Glomerular visceral epithelial cell (primary cell): Measurements from ENCODE around the gene CIDEB.

ENCODE experiments used
- DNase-seq: peaks from one replicate; pipeline ENCODE4 v3.0.0-alpha.2; 2016; ENCODE audit errors: extremely low spot score

CIDEB gene

DNA sequence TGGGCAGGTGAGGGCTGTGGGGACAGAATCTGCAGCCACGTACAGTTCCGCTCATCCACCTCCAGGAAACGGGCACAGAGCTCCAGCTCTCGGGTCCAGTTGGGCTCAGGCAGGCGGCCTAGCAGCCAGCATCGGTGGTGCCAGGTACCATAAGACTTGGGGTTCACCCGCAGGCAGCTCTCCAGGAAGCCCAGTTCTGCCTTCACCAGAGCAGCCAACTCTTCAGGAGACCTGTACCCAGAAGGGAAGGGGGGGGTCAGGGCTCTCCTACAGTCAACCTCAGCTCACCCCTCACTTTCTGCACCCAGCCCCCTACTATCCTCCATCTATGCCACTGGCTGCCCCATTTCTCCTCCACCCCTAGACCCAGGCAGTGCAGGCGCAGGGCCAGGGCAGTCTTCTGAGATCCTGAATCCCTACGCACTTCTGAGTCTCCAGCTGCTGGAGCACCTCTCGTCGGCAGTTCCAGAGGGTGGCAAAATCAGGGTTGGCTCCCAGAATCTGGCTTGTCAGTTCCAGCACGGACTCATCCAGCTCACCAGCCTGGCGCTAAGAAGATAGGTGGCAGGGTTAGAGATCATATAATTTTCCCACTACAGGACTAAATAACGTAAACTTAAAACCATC lies 37.8 kb downstream of the CIDEB start:
- DNase-seq: no peak

DNA sequence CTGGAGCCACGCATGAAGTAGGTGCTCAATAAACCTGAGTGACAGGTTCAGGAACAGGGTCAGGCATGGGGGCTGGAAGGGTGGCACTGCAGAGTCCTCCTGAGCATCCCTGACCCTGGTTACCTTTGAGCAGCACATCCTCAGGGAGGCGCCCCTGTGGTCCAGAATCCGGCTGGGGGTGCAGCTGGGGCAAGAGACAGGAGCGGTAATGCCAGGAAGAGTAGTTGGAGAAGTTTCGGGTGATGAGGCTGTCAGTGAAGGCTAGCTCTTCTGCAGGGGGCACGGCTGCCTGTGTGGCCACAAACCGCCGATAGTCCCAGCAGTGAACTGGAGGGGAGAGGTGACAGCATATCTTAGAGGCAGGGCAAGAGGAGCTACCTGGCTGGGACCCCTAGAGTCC lies 38.4 kb downstream of the CIDEB start:
- no peak for DNase-seq

DNA sequence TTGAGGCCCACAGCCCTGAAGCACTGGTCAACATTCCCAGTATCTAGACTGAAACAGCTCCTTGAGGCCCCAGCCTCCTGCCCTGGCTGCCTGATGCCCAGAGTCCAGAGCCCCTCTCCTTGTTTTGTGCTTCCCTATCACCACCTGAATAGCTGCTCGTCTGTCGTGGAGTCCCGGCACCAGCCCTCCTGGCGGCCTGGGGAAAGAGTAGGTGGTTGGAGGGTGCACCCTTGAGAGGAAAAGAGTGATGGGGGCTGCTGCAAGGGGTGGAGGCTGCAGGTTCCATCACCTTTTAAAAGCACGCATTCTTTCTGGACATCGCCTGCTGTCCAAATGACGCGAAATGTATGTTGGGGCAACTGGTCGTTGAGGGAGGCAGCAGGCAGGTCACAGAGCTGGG lies 39.6 kb downstream of the CIDEB start:
- DNase-seq: no peak

DNA sequence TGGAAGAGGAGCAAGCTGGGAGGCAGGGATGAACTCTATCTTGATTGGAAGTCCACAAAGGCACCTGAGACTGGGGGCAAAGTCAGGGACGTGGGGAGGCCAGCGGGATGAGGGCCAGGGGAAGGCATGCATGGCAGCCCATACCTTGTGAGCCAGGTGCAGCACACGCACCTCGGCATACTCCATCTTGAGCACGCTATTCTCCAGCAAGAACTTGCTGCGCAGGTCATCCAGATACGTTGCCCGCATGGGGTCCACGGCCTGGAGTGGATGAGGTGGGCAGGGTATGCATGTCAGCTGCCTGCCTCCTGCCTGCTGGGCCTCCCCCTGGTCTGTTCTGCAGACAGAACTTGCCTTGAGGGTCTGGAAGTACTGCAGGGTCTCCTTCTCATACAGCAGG lies 40.3 kb downstream of the CIDEB start:
- no peak for DNase-seq

DNA sequence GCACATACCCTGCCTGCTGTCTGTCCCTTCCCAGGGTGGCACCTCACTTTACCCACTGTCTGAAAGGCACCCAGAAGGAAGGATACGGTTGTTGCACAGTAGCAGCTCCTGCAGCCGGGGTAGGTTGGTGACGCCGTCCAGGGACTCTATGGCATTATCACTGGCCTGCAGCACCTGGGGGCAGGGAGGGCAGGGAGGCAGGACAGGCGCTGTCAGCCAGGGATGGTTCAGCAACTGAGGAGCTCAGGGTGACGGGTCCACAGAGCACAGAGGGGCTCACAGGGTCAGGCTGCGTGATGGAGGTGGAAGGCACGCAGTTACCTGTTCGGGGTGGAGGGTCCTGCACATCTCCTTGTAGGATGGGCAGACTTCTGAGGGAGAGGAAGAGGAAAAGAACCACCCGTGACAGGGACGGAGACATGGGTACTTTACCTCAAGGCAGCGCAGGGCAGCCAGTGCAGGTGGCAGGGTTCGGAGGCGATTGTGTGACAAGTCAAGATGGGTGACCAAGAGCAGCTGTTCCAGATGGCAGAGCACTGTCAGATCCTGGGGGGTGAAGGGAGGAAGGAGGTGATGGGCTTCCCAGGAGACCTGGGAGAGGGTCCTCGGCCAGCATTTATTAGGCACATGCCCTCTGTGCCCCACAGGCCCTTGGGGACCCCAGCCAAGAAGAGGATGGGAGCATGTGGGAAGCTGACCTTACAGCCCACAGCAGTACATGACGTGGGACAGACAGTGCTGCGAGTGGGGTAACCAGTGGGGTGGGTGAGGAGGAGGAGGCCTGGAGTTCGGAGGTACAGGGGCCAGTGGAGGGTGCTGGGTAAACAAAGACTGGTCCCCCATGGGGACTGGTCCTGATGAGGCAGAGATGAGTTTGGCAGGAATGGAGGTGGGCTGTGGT lies 41.2 kb downstream of the CIDEB start:
- no peak for DNase-seq

DNA sequence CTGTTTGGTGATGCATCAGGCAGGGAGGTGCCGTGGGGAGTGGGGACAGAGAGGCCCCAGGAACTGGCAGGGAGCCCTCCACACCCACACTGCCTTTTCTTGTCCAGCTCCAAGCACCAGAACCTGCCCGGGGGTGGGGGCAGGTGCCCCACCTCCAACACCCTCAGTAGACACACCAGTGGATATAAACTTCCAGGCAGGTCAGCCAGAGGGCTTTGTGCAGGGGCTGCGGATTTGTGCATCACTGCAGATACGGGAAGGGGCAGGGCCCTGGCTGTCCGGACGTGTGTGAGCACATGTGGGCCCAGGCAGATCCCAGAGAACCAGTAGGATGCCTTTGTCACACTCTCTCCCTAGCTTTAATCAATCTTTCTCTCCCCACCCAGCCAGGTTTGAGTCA lies 43.5 kb downstream of the CIDEB start:
- no peak for DNase-seq

DNA sequence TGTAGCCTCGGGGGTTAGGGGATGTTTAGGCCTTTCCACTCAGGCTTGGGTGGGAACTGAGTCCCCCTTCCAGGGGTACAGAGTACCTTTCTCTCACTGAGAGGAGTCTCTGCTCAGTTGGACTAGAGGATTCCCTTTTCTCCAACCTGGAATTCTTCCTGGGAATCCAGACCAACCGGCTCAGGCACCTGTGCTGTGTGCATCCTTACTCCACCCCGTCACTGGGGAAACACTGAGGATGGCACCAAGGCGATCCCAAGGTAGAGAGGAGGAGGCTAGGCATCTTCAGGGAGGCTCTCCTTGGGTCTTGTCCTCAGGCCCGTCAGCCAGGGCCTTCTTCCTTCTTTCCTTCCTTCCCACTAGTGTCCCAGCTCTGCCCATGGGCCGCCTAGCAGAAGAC lies 43.9 kb downstream of the CIDEB start:
- no peak for DNase-seq

DNA sequence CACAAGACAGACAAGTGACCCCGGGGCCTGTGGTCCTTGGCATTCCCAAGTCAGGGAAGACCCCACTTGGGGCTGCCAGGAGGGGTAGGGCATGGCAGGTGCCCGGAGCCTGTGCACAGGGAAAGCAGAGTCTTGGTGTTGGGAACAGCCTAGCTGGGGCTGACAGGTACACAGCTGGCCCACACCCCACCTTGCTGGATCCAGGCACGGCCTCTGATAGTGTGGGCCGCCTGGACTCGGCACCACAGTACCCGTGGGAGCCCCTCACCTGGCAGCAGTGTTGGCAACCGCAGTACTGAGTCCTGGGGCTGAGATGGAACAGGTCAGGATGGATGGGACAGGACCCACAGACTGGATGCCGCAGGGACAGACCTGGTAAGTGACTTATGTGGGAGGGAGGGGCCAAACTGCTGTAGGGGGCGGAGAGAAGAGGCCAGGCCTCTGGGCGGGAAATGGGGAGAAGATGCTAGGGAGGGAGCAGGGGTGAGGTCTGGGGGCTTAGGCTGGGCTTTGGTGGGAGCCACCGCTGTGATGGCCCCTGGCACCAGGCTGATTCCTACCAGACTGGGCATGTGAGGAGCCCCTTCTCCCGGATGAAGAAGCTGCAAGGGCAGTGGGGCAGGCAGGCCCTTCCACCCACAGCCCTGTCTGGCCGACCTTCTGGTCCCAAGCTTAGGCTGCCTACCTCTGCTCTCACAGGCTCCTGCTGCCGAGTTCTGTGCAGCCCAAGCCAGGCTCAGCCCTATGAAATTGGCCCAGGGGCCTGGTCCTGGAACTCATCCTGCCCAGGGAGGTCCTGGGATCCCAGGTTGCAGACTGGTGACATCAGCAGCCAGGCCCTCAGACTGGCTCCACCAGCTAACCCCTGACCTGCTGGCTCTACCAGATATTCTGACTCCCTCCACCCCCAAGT lies 44.7 kb downstream of the CIDEB start, which contains the start of gene TGM1:
Gene TGM1 (minus strand): TSS at position 357 of the 913 bp plus-strand sequence. CDS start 825 bp downstream, outside the sequence.
- no peak for DNase-seq

DNA sequence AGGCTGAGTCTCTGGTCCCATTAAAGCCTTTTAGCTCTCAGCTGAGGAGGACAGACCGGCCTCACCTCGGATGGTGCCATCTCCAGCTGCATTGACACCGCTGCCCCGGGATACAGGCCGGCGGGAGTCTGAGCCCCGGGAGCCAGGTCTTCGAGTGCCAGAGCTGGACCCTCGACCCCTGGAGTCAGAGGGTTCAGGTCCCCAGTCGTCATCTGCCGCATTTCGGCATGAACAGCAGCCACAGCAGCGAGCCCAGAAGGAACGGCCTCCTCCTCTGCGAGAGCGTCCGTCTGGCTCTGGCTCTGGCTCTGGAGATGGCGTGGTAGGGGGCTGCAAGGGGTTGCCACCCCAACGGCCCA lies 45.8 kb downstream of the CIDEB start:
- no peak for DNase-seq

DNA sequence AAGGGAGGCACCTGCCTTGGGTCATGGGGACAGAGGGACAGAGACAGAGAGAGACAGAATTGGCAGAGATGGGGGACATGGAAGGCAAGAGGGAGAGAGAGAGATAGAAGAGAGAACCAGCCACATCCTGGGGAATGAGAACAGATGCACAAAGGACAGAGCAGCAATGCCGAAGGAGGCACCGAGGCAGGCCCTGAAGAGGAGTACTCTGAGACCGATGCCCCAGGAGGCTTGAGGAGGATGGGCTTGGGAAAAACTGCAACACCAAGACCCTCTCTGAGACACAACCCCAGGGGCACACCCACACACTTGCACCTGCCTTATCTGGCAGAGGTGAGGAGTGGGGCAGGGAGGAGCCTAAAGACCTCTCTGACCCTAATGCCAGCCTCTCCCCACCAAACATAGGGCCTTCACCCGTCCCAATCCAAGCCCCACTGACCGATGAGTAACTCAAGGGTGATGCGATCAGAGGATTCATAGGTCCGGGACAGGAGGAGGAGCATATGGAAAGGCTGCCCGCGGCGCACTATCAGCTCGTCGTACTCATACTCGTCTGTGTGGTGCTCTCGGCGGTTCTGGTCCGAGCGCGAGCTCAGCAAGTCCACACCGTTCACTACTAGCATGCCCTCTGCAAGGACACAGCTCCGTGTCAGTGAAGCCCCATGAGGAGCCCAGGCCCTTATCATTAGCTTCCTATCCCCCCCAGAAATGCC lies 46.4 kb downstream of the CIDEB start:
- no peak for DNase-seq

DNA sequence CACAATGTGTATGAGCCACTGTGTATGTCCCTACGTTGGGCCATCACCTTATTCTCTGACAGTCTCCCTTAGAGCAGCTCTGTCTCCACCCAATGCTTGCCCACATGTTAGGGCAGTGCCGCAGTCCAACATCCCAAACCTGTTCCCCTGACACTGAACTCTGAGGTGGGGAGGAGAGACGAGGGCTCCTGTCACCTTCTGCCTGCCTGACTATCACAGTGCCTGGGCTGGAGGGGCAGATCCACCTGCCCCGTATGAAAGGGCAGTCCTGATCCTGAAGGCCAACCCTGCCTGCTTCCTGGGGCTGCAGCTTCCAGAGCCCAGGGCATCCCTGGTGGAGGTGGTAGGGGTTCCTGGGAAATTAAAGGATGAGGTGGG lies 47.0 kb downstream of the CIDEB start:
- no peak for DNase-seq

DNA sequence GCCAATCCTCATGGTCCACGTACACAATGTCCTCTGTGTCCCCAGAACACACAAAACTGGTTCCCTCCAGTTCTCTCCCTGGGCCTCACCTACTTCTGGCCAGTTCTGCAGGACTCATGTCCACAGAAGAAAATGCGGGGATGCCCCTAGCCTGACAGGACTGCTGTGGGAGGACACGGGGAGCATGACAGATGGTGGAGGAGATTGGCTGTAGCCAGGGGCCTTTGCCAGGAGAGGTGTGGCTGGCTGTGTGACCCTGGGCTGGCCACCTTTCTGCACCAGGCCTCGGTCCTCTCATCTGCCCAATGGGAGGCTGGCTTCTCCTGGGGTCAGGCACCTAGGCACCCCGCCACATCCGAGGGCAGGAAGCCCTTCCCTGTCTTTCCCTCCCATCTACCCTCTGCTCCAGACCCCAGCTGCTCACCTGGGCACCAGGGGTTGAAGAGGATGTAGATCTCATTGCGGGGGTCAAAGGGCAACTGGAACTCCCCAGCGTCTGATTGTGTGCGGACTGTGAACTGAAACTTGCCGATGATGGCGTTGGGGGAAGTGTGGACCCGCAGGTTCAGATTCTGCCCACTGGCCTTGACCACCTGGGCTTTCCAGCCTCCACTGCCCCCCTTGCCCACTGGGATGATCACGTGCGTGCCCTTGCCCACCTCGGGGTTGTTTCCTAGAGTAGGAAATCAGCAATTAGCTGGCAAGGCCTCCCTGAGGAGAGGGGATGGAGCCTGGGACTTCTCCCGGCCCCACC lies 47.6 kb downstream of the CIDEB start:
- no peak for DNase-seq

DNA sequence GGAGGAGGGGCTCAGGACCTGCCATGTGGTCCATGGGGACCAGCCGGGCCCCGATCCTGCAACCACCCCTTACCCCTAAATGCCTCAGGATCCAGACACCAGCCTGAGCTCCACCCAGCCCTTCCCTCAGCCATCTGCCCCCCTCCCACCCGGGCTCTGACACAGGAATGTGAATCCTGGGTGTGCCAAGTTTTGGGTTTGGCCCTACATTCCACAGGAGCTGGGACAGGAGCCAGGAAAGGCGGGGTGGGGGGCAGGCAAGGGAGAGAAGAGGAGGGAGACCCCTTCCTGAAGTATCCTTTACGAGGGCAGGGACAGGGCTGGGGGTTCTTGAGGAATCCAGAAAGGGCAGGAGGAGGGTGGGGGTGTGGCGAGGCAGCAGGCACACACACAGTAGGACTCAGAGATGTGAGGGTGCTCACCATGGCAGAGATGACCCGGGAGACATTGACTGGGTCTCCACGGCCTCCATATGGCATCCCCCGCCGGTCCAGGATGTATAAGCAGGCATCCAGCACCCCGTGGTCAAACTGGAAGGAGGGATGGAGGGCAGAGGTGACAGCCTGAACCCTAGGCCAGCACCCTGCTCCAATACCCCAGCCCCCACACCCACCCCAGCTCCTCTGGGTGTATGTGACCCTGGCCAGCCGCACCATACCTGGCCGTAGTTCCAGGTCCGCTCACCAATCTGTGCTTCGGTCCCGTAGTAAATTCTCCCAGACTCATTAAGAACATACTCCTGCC lies 48.3 kb downstream of the CIDEB start:
- peak; percentile 30 for DNase-seq

DNA sequence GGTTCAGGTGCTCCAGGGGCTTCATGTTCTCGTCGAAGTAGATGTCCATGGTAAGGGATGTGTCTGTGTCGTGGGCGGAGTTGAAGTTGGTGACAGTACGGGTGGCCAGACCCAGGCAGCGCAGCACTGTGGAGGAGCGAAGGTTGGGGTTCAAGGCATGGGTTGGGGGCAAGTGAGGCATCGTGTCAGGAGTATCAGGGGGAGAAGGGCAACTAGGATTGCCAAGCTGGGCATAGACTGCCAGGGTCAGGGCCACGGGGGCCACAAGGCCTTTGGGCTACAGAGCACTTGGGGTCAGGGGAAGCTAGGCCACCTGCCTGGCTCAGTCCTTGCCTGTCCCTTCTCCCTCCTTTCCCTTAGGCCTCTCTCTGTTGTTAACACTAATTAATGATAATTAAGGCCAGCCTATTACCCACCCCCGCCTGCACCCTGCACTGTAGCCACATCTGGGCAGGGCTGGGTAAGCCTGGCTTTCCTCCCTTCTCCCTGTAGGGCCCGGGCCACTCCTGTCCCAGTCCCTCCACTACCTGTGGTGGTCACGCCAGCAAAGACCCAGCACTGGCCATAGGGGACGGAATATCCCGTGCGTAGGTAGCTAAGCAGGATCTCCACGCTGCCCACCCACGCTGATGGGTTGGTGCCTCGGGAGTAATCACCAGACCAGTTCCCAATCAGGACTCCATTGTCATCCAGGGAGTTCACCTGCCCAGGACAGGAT lies 49.1 kb downstream of the CIDEB start:
- DNase-seq: no peak

DNA sequence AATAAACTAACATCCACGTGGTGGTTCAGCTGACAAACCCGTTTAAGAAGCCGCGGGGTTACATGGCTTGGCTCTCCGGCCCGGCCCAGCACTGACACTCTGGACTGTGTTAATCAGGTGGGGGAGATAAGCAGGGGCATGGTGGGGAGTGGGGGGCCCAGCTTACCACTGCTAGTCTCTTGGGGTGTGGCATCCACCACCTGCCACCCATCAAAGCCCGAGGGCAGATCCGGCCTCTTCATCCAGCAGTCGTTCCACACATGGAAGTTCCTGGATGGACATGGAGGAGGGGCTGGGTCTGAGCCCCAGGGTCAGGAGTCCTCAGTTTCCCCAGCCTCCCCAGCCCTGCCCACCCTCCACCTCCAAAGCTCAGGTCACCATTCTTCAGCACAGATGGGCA lies 49.7 kb downstream of the CIDEB start:
- no peak for DNase-seq

DNA sequence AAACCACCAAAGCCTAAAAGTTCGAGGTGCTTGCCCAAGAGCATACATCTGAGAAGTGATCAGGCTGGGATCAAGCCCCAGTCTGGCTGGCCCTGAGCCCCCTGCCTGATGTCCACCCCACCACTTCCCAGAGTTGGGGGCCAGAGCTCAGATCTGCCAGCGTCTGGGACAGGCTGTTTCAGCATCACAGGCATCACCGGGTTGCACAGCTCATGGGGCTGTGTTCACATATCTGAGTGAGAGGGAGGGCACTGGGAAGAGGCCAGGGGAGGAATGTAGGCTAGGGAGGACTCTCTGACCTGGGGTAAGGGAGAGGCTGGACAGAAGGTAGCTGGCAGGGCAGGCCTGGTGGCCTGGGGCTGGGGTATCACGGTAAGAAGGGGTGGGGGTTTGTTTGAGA lies 50.8 kb downstream of the CIDEB start:
- DNase-seq: no peak

DNA sequence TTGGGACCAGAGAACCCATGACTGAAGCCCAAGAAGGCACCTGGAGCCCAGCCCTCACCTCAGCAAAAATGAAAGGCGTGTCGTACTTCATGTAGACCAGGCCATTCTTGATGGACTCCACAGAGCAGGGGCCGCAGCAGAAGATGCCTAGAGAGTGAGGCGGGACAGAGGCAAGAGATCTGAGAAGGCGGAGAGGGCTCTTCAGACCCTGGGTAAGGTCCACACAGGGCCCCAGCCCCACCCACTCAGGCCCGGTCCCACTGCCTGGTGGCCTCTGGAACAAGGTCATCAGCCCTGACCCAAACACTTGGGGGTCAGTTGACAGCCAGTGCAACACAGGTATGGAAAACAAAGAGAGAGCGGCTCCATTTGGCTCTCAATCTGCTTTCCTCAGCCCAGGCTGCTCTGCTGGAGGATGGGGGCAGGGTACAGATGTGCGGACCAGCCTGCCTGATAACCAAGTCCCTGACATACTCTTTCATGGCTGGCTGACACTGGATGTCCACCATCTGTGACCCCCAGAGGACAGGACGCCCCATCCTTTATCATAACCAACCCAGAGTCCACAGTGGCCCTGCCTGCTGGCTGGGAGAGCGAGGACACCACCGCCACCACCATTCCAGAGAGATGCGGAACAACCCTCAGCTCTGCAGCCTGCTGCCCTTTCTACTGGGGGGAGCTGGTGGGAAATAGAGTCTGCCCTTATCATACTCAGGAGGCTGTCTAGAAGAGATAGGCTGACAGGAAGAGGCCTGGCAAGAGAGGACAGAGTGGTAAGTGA lies 51.7 kb downstream of the CIDEB start:
- no peak for DNase-seq

DNA sequence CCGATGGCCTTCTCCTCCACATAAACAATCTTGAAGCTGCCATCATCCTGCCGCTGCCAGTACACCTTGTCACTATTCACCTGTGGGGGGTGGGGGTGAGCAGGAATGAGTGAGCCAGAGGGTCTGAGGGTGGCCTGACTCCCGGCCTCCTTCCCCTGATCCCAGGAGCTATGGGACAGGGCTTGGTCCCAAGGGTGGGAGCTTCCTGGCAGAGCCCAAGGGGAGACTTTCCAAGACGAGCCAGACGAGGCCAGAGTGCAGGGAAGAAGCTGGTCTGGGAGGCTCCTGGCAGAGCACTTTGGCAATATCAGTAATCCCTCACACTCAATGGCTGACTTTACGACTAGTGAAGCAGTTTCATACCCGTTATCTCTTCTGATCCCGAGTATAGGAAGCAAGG lies 52.3 kb downstream of the CIDEB start:
- DNase-seq: no peak
